ENCODE measurements around the gene SCYGR5. TPM values are rescaled to one million over a fixed set of nuclear protein-coding genes. Genes with fewer than 3 reads are reported as not detected.

SCYGR5 gene
- total and polyA plus RNA-seq, 2 donors (not counting 3 experiments of a cell fraction or from before 2014, with no cell fraction given): not detected

DNA sequence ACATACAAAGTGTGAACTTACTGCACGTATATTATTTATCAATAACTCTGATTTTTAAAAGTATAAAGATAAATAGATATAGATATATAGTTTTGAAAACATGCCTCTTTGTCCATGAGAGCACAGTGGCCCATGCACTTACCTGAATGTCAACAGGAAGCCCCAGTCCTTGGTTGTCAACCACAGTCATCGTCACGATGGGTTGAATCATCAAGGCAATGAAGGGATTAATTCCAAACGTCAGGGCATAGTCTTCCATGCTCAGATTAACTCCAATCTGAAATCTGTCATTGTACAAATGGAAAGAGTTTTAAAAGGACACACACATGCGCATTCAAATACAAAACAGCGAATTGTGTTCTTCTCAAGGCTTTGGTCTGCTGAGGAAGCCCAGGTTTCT lies 33.8 kb upstream of the SCYGR5 start:
- H3K9me1 ChIP-seq (replicated peaks; ENCODE audit: control insufficient read depth, extremely low read depth, insufficient read depth, low read length): no peaks in the 10 kb centered on the region
- BruUV-seq (replicated peaks): no TSS peak
- no peaks in the 10 kb centered on the region for H3K36me3 ChIP-seq (ENCODE audit: control insufficient read depth in 2 of 2, extremely low read depth in 1 of 2, insufficient read depth in 2 of 2, low read length in 2 of 2)
- no peak overlapping the region for H3K27ac ChIP-seq (ENCODE audit: insufficient read depth, low read depth, low read length)
- no peak overlapping the region for H3K9ac ChIP-seq (replicated peaks; ENCODE audit: extremely low read depth, insufficient read depth, low read length)
- H4K20me1 ChIP-seq (replicated peaks; ENCODE audit: control insufficient read depth, extremely low read depth, insufficient read depth, low read length): no peaks in the 10 kb centered on the region
- H3K4me2 ChIP-seq (ENCODE audit: insufficient read depth, low read length): no peak overlapping the region
- ChIA-PET CTCF (interaction anchor here (0.9 kb wide), 1 partner anchor 226 kb away, joined by 3 read pairs; no protein-coding TSS in a partner anchor), POLR2A (no interaction called here)
- no peak overlapping the region for H2AFZ ChIP-seq (ENCODE audit: low read depth, low read length)
- H3K4me3 ChIP-seq (replicated peaks in 1 of 3; ENCODE audit: insufficient read depth in 1 of 3, low read depth in 1 of 3, low read length in 3 of 3): no peak overlapping the region
- H3K27me3 ChIP-seq (ENCODE audit: control insufficient read depth in 2 of 2, insufficient read depth in 2 of 2, low read length in 2 of 2): peaks cover under 1 to 2% of the 10 kb centered on the region in 2 experiments
- intact Hi-C loops (cut with micrococcal nuclease) (no loop called here), dilution Hi-C loops (cut with MboI; ENCODE audit: extremely low pct_ligation_motif_present, low sequenced_read_pairs) (no loop called here)
- TF ChIP-seq GATA2 (IDR thresholded peaks at IDR 0.05; ENCODE audit: insufficient read depth, insufficient read length, low read depth, low read length) (no peak), MYC (IDR thresholded peaks at IDR 0.05; ENCODE audit: low read depth, low read length) (no peak), POLR2AphosphoS5 (IDR thresholded peaks at IDR 0.05; ENCODE audit: insufficient read depth, low read depth, low read length) (no peak), JUN (IDR thresholded peaks at IDR 0.05; ENCODE audit: borderline replicate concordance, insufficient read depth, insufficient read length, low read depth) (no peak), POLR2A (IDR thresholded peaks at IDR 0.05; ENCODE audit: low read depth, low read length) (no peak), FOS (IDR thresholded peaks at IDR 0.05; ENCODE audit: borderline replicate concordance, insufficient read depth, low read length) (no peak), EZH2 (IDR thresholded peaks at IDR 0.05; ENCODE audit: borderline replicate concordance, low read depth, low read length, severe bottlenecking) (no peak)
- TF ChIP-seq, protein P1, sequence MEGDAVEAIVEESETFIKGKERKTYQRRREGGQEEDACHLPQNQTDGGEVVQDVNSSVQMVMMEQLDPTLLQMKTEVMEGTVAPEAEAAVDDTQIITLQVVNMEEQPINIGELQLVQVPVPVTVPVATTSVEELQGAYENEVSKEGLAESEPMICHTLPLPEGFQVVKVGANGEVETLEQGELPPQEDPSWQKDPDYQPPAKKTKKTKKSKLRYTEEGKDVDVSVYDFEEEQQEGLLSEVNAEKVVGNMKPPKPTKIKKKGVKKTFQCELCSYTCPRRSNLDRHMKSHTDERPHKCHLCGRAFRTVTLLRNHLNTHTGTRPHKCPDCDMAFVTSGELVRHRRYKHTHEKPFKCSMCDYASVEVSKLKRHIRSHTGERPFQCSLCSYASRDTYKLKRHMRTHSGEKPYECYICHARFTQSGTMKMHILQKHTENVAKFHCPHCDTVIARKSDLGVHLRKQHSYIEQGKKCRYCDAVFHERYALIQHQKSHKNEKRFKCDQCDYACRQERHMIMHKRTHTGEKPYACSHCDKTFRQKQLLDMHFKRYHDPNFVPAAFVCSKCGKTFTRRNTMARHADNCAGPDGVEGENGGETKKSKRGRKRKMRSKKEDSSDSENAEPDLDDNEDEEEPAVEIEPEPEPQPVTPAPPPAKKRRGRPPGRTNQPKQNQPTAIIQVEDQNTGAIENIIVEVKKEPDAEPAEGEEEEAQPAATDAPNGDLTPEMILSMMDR (IDR thresholded peaks at IDR 0.05; ENCODE audit: extremely low read depth in 1 of 2, insufficient read depth in 1 of 2, low read depth in 1 of 2, low read length in 2 of 2): no peak
- TF ChIP-seq, protein P2, sequence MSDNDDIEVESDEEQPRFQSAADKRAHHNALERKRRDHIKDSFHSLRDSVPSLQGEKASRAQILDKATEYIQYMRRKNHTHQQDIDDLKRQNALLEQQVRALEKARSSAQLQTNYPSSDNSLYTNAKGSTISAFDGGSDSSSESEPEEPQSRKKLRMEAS (IDR thresholded peaks at IDR 0.05; ENCODE audit: insufficient read depth, insufficient read length): no peak
- H3K79me2 ChIP-seq (ENCODE audit: control insufficient read depth, insufficient read depth, low read length): no peaks in the 10 kb centered on the region
- no peaks in the 10 kb centered on the region for H3K4me1 ChIP-seq (ENCODE audit: control insufficient read depth, extremely low read depth, insufficient read depth, low read length)
- FAIRE-seq: no peak
- H3K9me3 ChIP-seq (replicated peaks; ENCODE audit: control insufficient read depth, insufficient read depth, low read length): no peaks in the 10 kb centered on the region
- no peak for DNase-seq (ENCODE audit: low read depth, low spot score)
